Hematopoietic multipotent progenitor cell (in vitro differentiated cells): ENCODE data around the gene LYPD5. TPM values are rescaled to one million over a fixed set of nuclear protein-coding genes. Genes with fewer than 3 reads are reported as not detected.
"Not testable (repeated sequence)": the region's sequence is repeated elsewhere in the genome, so short reads cannot be mapped to it uniquely, and the experiment has no call there.

ENCODE experiments used
- DNase-seq, 3 donors: peaks; one replicate each; pipeline ENCODE4 v3.0.0-alpha.2; 2011 to 2015; ENCODE audit warnings: low read depth in 2 of 3, low spot score in 2 of 3
- total RNA-seq: library from RNA; depleted of rRNA; stranded (reverse); fragments of >200 nt; gene quantifications from one replicate; pipeline ENCODE4 v1.2.3, GENCODE V29; 2012

LYPD5 gene
- total RNA-seq, 1 donor = 3.5 TPM

DNA sequence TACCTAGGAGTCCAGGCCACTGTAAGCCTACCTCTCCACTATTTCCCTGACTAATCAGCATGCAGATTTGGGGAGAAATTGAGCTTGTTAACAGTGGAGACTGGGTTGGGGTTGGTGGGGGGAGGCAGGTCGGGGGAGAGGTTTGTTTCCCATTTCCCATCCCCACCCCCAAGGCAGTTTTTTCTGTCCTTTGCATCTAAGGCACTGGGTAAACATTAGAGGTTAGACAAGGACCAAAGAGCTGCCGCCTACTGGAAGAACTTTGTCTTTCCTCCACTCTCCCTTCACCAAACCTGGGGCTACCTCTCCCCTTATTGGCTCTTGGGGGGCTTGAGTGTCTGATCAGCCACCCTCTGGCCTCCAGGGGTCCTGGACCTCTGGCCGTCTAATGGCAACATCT is 22.4 kb downstream of the LYPD5 start:
- DNase-seq = peak in 1 of 3 donors; percentile 58

DNA sequence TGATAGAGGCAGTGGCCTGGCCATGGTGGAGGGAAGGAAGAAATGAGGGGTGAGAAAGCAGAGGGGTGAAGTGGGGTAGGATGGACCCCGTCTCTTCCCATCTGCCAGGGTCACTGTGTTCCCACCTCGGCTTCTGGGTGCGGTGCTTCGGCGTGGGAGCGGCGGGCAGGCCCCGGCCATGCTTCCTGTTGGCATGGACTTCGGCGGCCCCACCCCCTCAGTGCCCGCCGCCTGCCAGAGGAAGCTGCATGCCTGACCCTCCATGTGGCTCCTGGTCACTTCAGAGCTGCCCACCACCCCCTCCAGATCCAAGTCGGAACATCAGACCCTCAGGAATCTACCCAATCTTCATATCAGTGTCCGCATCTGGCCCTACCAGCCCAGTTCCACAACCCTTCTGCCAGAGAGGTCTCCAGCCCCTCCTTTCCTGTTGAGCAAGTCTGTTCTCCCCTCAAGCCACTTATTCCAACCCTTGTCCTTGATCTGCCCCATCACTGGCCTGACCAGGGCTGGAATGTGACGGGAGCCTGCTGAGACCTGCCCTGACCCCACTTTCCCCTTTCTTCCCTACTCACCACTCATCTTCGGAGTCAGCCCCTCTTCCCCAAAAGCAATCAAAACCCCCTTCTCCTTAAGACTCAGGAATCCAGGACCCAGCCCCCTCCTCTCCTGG is 23.0 kb downstream of the LYPD5 start:
- no peak for DNase-seq

DNA sequence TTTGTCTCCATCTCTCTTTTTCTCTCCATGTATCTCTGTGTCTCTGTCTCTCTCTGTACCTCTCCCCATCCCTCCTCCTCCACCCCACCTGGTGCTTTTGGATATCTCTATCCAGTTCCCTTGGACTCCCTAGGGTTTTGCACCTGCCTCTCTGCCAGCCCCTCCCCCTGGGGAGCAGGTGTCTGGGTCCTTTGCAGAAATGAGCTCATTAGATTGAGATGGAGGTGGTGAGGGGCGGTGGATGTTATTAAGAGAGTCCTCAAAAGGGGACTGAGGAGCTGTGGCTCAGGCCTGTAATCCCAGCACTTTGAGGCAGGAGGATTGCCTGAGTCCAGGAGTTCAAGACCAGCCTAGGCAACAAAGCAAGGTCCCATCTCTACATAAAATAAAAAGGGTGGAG is 23.6 kb downstream of the LYPD5 start:
- DNase-seq = no peak

DNA sequence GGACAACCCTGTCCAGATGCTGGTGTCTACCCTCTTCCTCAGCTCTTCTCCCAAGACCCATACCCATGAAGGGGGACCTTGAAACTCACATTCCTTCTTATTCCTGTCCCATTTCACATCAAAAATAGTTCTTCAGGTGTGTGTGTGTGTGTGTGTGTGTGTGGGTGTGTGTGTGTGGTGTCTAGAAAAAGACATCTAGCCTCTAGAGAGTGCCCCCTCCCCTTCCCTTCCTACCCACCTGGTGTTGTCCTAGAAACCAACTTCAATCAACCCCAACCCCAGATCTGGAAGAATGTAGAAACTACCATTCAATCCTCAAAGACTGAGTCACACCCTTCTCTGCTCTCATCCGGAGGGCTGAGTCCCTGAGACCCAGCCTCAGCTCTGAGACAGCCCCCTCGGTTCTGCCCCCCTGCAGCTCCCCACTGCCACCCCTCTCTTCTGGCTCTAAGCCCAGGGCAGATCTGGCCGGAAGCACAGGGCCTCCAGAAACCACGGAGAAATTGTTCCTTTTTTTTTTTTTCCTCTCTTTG is 25.0 kb downstream of the LYPD5 start:
- DNase-seq = peak in 2 of 3 donors; percentile 96 to 98

DNA sequence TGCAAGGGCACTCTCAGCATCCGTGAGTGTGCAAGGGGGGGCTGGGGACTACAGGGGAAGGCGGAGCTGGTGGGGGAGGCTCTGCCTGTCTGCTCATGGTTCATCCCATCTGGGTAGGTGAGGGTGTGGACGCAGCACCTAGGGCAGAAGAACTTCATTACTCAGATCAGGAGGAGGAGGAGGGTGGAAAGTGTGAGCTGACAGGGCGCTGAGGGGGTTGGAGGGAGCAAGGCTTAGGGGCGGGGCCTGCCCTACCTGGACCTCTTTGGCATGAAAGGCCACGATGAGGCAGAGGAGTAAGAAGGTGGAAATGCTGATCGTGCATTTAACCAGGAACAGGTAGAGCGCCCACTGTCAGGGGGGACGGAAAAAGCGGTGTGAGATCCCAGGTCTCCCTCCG is 26.0 kb downstream of the LYPD5 start:
- no peak for DNase-seq

DNA sequence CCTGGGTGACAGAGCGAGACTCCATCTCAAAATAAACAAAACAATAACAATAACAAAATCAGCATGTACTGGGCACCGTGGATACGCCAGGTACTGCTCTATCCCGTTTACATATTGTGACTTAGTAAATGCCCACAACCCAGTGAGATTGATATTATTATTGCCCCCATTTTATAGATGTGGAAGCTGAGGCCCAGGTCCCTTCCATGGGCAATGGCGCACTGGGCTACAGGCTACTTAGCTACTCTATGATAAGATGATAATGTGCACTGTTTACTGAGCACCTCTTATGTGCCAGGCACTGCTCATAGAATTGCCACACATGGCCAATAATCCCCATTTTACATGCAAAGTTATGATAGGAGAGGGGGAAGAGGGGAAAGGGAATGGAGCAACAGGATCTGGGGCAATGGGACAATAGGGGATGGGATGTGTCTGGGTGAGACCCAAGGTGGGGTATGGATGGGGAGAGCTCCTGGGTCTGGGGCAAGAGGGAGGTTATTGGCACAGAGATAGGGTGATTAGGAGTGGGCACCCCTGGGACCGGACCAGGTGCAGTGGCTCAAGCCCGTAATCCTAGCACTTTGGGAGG is 26.9 kb downstream of the LYPD5 start:
- DNase-seq = no peak

DNA sequence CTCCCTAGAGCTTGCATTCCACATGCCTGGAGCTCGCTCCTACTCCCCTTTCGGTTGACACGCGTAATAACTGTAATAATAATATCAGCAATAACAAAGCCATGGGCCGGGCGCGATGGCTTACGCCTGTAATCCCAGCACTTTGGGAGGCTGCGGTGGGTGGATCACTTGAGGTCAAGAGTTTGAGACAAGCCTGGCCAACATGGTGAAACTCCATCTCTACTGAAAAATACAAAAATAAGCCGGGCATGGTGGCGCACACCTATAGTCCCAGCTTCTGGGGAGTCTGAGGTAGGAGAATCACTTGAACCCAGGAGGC is 27.3 kb downstream of the LYPD5 start:
- DNase-seq = not testable (repeated sequence)

DNA sequence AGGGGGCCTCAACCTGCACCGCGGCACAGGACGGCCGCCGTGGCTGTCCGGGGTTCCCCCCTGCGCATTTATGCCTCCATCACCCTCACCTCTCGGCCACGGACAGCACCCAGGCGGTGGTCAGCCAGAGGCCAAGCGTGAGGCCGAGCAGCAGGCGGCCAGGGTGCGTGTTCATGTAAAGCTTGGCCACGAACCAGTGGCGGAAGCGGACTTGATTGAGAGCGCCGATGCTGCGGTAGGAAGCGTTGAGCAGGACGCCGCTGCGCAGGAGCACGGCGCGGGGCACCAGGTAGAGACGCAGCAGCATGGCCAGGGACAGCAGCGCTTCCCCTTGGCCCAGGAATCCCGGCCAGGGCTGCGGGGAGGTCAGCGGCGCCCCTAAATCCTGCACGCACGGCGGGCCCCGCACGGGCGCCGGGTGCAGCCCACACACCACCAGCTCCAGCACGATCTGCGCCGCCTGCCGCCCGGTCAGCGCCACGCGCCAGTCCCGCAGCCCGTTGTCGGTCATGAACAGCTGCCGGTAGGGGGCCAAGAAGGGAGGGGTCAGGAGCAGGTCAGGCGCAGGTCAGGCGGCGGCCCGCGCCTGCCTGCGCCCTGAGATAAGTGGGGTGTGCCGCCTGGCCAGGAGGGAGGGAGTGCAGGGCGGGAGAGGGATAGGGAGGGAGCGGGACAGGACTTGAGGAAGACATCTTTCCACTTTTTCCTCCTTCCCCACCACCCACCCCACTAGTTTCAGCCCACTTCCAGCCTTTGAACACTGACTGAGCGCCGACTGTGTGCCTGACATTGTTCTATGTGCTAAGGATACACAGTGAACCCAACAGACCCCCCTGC is 27.9 kb downstream of the LYPD5 start:
- peak in 2 of 3 donors; percentile 73 to 84 for DNase-seq

DNA sequence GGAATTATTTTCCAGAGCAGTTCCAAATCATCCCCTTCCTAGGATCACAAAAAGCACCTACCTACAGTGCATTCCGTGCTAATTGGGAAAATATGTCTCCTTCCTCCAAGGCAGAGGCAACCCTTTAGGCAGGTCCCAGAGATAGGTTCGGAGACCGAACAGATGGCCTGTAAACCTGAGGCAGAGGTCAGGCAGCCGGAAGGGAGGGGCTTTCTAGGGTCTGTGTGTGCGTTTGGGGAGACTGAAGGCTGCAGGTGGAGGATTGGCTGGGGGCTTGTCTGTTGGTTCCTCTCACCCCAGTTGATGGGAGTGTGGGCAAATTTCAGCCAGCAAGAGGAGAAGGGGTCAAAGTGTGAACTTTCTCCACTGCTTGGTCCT is 28.5 kb downstream of the LYPD5 start:
- no peak for DNase-seq

DNA sequence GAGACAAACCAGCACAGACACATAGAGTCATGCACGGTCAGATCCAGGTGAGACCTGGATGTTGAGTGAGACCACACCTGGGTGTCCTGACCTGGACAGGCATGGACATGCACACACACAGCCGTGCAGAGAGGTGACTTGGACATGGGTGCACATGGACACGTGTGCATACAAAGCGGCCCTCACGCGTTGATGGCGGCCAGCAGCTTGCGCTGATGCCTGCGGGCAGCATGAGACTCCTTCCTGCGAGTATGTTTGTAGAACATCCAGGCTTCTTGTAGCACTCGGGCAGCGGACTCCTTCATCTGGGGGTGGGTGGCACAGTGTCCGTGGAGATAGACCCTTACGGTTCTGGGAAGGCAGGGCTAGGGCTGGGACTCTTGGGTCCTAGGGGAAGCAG is 33.0 kb downstream of the LYPD5 start:
- no peak for DNase-seq

DNA sequence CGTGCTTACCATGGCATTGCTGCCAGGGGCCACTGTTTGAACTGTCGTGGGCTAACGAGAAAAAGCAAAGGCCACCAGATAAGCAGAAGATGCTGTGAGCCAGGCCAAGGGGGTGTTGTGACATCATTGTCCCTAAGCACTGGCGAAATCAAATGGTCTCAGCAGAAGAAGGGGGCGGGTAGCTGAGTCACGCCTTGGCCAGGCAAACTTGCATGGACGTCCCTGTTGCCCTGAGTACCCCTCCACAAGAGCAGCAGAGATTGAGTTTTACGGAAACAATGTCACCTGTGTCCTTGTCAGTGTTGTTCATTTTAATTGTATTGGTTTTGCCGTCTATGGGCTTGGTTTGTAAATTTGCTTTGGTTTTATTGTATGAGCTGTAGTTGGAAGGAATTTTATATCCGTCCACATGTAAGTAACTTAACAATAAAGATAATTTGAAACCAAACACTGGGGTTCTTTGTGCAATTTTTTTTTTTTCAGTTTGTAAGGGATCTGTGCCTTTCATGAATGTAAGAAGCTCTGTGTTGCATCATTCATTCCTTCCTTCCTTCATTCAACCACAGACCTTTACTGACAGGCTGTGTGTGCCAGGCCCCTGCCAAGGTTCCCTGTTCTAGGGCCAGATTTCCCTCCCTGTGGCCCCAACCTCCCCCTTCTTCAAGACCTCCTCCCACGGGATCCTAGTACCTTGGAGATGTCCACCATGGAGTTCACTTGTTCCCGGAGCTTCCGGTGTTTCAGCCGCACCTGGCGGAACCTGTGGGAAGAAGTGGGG is 33.8 kb downstream of the LYPD5 start:
- no peak for DNase-seq

DNA sequence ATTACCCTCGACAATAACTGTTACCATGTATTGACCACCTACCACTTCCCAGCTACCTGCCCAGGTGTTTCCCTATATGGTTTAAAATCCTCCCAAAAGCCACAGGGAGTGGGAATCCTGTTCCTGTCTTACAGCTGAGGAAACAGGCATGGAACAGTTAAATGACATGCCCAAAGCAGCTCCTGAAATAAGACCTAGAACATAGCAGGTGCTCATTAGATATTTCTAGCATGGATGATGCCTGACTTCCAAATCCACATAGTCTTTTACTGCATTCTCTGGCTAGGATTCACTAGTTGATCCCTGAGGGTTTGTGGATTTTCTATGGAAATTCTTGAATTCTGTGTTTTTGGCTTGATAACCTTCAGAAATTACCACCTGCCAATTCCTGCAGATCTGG is 34.4 kb downstream of the LYPD5 start:
- DNase-seq = no peak

DNA sequence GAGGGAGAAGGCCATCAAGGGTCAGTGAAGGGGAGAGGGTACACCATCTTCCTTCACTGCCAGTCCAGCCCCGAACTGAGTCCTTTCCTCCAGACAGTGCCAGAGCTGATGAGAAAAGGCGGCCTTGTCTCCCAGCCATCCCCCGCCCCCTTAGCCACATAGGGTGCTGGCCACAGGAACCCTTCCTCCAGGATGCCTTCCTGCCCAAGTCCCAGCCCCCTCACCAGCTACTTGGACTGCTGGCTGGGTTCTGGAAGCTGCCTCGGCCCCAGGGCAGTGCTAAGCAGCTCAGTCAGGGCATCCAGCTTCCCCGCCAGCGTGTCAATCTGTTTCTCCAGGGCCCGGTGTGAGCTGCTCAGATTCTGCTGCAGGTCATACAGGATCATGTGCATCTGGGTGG is 34.9 kb downstream of the LYPD5 start:
- no peak for DNase-seq

DNA sequence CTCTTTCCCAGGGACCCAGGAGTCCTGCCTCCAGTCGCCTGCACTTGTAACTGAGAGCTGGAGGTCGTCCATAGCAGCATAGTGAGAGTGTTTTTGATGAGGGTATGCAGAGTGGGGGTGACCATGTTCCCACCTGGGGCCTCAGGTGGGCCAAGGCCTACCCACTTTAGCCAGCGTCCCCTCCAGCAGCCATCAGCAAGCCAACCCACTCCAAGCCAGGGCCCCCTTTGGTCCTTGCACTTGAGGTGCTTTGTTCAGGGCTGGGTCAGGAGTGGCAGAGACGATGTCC is 35.5 kb downstream of the LYPD5 start:
- no peak for DNase-seq

DNA sequence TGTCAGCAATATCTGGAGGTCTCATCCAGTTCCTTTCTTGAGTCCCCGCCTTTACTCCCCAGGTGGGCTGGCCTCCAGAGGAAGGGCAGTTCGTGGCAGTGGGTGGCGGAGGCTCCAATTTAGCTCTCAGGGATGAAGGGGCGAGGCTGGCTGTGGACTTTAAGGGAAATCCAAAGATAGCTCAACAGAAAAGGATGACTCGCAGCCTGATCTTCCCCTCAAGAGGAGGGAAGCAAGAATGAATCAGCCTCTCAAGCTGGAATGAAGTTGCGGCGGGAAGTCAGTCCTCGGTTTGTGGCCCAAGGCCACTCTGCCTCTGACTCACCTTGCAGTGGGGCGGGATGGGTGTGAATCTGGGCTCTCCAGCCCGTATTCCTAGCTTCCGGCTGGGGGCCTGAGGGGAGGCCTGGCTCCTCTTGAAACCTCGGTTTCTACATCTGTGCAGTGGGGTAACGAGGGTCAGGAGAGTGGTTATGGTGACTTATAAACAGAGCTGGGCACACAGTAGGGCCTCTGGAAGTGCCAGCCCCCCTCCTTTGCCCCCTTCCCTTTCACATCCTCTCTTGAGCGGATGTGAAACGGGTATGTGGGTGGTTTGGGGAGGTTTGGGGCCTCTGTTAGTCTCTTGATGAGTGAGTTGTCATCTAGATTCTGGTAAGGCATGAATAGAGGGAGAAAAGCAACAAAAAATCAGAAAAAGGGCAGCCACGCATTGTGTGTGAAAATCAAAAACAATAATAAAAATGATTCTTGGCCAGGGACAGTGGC is 37.0 kb downstream of the LYPD5 start:
- DNase-seq = no peak

DNA sequence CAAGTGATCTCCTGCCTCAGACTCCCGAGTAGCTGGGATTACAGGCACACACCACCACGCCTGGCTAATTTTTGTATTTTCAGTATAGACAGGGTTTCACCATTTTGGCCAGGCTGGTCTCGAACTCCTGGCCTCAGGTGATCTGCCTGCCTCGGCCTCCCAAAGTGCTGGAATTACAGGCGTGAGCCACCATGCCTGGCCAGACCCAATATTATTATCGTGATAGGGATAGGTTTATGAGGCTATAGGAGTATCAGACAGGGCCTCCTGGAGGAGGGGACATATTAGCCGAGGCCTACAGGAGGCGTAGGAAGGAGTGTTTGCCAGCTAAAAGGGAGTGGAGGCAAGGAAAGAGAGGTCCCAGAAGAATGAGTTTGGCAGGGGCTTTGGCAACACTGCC is 37.6 kb downstream of the LYPD5 start:
- DNase-seq = not testable (repeated sequence)

DNA sequence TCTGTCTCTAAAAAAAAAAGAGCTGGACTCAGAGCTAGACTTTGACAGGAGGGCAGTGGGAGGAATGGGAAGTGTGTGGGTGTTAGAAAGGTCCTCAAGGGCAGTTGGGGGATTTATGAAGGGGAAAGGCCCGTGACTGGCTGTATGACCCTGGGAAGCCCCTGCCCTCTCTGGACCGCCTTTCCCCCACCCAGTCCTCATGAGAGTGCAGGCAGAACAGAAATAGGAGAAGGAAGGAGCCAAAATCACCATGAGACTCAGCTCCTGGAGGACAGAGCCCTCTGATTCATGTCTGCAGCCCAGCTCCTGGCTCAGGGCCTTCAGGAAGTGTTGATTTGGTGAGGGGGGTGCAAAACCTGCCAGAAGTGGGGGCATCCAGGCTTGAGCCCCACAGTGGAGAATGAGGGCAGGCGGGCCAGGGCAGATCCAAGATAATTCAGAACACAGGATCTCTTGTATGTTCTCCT is 38.7 kb downstream of the LYPD5 start:
- DNase-seq = no peak

DNA sequence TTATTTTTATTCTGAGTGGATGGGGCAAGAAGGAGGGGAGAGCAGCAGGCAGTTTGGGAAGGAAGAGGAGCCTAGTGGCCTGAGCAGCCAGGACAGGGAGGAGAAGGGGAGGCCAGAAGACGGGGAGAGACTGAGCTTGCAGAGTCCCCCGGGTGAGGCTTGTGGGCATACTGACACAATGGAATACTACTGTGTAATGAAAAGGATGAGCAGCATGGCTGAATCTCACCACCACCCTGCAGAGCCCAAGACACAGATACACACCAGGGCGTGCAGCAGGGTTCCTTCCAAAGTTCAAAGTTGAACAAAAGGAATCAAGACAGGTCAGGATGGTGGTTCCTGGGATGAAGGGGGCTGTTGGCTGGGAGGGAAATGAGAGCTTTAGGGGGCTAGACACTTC is 39.4 kb downstream of the LYPD5 start:
- DNase-seq = no peak

DNA sequence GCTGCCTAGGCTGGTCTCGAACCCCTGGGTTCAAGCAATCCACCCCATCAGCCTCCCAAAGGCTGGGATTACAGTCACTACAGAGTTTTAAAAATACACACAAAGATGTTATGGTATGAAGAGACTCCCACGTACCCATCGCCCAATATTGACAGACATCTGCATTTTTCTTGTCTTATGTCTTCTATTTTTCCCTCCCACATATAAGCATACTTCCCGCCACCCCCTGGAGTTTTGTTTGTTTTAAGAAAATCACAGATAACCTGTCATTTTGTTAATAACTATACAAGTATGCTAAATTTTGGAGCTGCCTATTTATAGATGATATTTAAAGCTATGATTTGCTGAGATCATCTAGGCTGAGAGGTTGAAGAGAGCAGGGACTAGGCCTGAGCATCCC is 41.3 kb downstream of the LYPD5 start:
- no peak for DNase-seq

DNA sequence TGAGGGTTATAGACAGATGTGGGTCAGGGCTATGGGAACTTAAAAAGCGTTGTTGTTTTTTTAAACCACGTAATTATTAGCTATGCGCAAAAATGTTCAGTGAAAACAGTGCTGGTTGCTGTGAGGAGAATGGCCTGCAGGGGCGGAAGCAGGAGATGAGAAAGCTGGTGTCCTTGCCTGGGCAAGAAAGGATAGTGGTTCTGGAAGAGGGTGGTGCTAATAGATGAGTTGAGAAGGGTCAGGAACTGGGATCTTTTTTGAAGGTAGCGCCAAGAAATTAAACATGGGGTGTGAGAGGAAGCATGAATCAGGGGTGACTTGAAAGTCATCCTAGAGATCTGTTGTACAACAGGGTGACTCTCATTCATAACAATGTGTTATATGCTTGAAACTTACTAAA is 42.7 kb downstream of the LYPD5 start:
- no peak for DNase-seq
